ENCODE results near the gene FOXRED2. TPM values are rescaled to one million over a fixed set of nuclear protein-coding genes. Genes with fewer than 3 reads are reported as not detected.
A peak's percentile ranks its signal among the peaks of the same experiment; 100 is the strongest.

FOXRED2 gene
- polyA plus RNA-seq, 6 donors from 2014 or later = 2.0 to 6.3 (median 3.2) TPM

DNA sequence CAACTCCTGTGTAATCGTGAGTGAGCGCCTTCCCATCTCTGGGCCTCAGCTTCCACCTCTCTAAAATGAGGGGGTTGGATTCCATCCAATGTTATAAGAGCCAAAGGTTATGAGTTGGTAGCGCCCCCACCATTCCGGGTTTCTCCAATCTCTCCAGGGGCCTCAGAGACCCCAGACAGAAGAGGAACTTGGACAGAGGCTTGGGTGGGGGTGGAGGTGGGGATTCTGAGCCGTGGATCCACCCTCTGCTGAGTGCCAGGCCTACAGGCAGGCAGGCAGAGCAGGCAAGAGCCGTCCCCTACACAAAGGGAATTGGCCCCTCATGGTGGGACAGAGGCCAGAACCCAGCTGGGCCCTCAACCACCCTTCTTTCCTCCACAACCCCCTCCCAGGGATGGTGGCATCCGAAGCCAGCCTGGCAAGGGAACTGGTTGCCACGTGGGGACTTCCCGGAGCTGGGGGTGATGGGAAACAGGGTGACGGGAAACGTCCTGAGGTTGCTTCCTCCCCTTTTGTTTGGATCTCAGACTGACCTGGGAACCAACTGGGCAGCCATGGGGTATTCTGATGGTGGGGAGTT is 57.2 kb downstream of the FOXRED2 start:
- Mint-ChIP-seq H3K27ac (peak overlapping the region; percentile 30 to 92 (median 76)), H3K4me3 (no peak overlapping the region), H3K36me3 (no peaks in the 10 kb centered on the region), H3K27me3 (no peaks in the 10 kb centered on the region), H3K4me1 (peaks cover 36 to 69% (median 56%) of the 10 kb centered on the region in 3 donors), H3K9me3 (no peaks in the 10 kb centered on the region)
- DNase-seq (no peak), ATAC-seq (ENCODE audit: low read depth in 2 of 2) (no peak)

DNA sequence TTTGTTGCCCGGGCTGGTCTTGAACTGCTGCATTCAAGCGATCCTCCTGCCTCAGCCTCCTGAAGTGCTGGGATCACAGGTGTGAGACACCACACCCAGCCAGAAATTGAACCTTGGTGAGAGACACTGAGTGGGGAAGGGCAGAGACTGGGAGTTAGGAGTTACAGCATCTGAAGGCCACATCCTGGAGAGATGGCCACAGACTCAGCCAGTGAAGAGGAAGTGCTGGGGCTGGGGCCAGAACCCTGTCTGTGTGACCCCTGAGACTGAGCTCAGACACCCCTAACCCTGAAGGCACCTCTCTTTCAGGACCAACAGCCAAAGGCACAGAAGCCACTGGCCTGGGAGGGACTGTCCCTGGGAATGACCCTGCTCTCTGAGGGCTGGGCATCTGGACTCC is 59.2 kb downstream of the FOXRED2 start:
- H3K4me1 Mint-ChIP-seq = peaks cover 34 to 71% (median 58%) of the 10 kb centered on the region in 3 donors
- ATAC-seq (ENCODE audit: low read depth in 2 of 2) (no peak), DNase-seq (no peak)
- no peak overlapping the region for H3K4me3 Mint-ChIP-seq
- H3K27ac Mint-ChIP-seq = peak overlapping the region in 2 of 6 donors; percentile 36 to 86
- no peaks in the 10 kb centered on the region for H3K36me3 Mint-ChIP-seq
- no peaks in the 10 kb centered on the region for H3K27me3 Mint-ChIP-seq
- H3K9me3 Mint-ChIP-seq = no peaks in the 10 kb centered on the region

DNA sequence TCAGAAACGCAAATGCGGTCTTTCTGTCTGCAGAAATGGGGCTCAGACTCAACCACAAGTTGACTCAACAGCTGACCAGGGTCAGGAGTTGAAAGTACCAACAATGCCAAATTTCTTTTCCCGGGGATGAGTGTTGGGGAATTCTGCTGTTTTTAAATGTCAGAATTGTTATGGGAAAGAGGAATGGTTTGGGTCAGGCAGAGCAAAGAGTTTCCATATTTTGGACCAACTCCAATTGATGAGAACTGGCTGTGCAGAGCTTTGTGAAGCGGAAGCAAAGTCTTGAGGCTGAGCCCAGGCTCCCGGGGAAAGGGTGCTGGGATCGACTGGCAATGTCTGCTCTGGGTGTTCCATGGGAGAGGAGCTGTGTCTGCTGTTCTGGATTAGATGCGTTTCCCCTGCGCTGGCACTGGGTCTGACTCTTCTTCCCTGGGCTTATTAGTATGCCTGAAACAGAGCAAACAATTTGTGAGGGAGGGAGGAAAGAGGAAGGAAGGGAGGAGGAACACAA is 61.6 kb downstream of the FOXRED2 start:
- ATAC-seq (ENCODE audit: low read depth in 2 of 2) (no peak), DNase-seq (no peak)
- H3K27me3 Mint-ChIP-seq = no peaks in the 10 kb centered on the region
- peak overlapping the region in 5 of 6 donors; percentile 47 to 93 (median 77) for H3K27ac Mint-ChIP-seq
- H3K9me3 Mint-ChIP-seq = no peaks in the 10 kb centered on the region
- H3K4me1 Mint-ChIP-seq = peaks cover 33 to 57% (median 45%) of the 10 kb centered on the region in 3 donors
- H3K4me3 Mint-ChIP-seq = peak overlapping the region in 6 of 8 donors; percentile 32 to 74 (median 48)
- no peaks in the 10 kb centered on the region for H3K36me3 Mint-ChIP-seq

DNA sequence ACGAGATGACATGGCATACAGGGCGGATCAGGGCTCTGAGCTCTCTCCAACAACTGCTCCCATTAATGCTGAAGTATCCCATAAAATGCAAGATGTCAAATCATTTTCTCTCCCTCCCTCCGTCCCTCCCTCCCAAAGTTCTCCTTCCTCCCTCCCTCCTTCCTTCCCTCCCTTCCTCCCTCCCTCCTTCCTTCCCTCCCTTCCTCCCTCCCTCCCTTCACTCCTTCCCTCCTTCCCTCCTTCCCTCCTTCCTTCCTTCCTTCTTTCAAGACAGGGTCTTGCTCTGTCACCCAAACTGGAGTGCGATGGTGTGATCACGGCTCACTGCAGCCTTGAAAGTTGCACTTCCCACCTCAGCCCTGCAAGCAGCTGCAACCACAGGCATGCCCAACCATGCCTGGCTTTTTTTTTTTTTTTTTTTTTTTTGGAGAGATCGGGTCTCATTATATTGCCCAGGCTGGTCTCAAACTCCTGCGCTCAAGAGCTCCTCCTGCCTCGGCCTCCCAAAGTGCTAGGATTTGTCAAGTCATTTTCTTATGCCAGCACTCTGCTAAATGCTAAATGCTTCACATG is 63.6 kb downstream of the FOXRED2 start:
- Mint-ChIP-seq H3K27me3 (no peaks in the 10 kb centered on the region), H3K9me3 (no peaks in the 10 kb centered on the region), H3K27ac (peak overlapping the region; percentile 41 to 96 (median 78)), H3K4me1 (peaks cover 28 to 40% (median 40%) of the 10 kb centered on the region in 3 donors), H3K36me3 (no peaks in the 10 kb centered on the region), H3K4me3 (peak overlapping the region in 7 of 8 donors; percentile 20 to 85 (median 55))
- DNase-seq (peak; percentile 42), ATAC-seq (ENCODE audit: low read depth in 2 of 2) (peak; percentile 93)

DNA sequence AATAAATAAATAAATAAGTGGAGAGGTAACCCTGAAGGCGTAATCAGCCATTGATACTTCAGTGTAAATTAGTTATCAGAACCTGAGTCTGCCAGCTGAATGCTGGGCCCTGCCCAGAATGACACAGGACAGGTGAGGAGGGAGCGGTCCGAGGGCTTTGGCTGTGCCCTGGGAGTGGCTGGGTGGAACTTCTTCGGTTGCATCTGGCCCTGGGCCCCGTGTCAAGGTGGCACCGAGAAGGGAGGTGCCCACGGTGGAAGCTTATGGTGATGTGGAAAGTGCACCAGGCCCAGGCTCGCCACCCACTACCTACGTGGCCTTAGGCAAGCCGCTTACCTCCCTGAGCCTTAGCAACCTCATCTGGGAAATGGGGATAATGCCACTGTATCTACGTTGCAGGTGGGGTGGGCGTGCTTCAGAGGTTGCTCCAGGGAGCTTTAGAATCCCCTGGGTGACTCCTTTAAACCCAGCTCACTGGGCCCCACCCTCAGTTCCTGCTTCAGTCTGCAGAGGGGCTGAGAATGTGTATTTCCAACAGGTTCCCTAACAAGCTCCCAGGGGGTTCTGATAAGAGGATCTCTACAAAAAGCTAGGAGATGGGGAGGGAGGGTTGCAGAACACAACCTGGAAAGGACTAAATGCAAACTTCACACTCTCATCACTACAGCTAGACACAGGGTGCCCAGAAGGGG is 64.2 kb downstream of the FOXRED2 start:
- ATAC-seq (ENCODE audit: low read depth in 2 of 2) (no peak), DNase-seq (no peak)
- Mint-ChIP-seq H3K27me3 (no peaks in the 10 kb centered on the region), H3K4me3 (peak overlapping the region in 4 of 8 donors; percentile 12 to 45 (median 25)), H3K27ac (peak overlapping the region in 1 of 6 donors; percentile 24), H3K36me3 (no peaks in the 10 kb centered on the region), H3K9me3 (no peaks in the 10 kb centered on the region), H3K4me1 (peaks cover 25 to 38% (median 37%) of the 10 kb centered on the region in 3 donors)

DNA sequence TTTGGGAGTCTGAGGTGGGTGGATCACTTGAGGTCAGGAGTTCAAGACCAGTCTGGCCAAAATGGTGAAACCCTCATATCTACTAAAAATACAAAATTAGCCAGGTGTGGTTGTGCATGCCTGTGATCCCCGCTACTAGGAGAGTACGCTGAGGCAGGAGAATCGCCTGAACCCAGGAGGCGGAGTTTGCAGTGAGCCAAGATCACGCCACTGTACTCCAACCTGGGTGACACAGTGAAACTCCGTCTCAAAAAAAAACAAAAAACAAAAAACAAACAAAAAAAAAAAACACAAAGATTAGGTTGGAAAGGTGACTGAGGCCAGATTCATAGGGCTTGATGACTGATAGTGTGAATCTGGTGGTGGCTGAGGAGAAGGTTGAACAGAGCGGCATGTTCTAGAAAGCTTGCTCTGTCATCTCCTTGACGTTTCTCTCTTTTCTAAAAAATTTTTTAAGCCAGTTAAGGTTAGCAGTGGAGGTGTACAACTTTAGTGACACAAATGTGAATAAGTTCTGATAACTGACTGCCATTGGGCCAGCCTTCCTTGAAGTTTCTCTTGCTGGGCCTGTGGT is 66.3 kb downstream of the FOXRED2 start:
- Mint-ChIP-seq H3K4me1 (peaks cover 30 to 46% (median 42%) of the 10 kb centered on the region in 3 donors), H3K9me3 (no peaks in the 10 kb centered on the region), H3K4me3 (no peak overlapping the region), H3K36me3 (no peaks in the 10 kb centered on the region), H3K27ac (peak overlapping the region in 2 of 6 donors; percentile 7 to 34), H3K27me3 (no peaks in the 10 kb centered on the region)
- no peak for ATAC-seq (ENCODE audit: low read depth in 2 of 2)
- DNase-seq = no peak

DNA sequence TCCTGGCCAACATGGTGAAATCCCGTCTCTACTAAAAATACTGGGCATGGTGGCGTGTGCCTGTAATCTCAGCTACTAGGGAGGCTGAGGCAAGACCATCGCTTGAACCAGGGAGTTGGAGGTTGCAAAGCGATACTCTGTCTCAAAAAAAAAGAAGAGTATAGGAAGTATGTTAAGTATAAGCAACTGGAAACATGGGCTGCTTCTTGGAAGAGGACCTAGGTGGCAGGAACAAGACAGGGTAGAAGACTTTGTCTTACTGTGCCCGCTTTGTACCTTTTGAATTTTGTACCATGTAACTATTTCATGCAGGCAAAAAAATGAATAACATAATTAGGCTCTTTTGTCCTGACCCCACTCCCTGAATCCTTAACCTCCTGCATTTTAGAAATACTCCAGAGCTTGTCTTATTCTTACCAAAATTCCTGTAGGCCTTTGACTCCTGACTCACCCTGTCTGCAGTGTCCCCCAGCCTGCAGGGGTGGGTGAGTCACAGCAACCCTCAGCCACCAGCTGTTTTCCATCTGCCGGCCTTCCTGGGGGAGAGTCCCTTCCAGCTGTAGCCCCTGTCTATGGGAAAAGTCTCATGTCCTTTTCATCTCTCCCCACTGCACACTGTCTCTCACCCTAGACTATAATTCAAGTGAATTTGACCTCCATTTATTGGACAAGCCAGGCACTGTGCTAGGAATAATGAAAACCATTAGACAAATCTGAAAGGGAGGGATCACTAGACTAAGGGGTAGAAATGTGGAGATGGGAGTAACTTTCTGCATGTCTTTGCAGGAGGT is 67.2 kb downstream of the FOXRED2 start:
- H3K27me3 Mint-ChIP-seq = no peaks in the 10 kb centered on the region
- H3K9me3 Mint-ChIP-seq = no peaks in the 10 kb centered on the region
- ATAC-seq (ENCODE audit: low read depth in 2 of 2) = no peak
- DNase-seq = no peak
- peak overlapping the region in 1 of 8 donors; percentile 42 for H3K4me3 Mint-ChIP-seq
- peak overlapping the region in 2 of 6 donors; percentile 61 to 91 for H3K27ac Mint-ChIP-seq
- H3K4me1 Mint-ChIP-seq = peaks cover 27 to 47% (median 42%) of the 10 kb centered on the region in 3 donors
- H3K36me3 Mint-ChIP-seq = no peaks in the 10 kb centered on the region

Other genes starting within 250 kb of the FOXRED2 start
- 100 to 1,000 TPM in 1 of 6 donors, 10 to 100 TPM in 5; 17.3 to 255 (median 64.5) TPM for gene MYH9, start 119.1 kb downstream of the FOXRED2 start, polyA plus RNA-seq (ENCODE audit: low read depth in 6 of 6)
- 100 to 1,000 TPM in 5 of 6 donors, 10 to 100 TPM in 1; 97.1 to 130 (median 108) TPM for gene TXN2, start 25.4 kb downstream of the FOXRED2 start, polyA plus RNA-seq (ENCODE audit: low read depth in 6 of 6)
- 100 to 1,000 TPM; 142 to 185 (median 168) TPM for gene EIF3D, start 22.1 kb upstream of the FOXRED2 start, polyA plus RNA-seq (ENCODE audit: low read depth in 6 of 6)
- not detected for gene CACNG2, start 196.7 kb upstream of the FOXRED2 start, polyA plus RNA-seq (ENCODE audit: low read depth in 6 of 6)

Data from naive B cell (primary cell).